HG02840 (cell line): ENCODE data around the gene EPGN.
"Not testable (repeated sequence)": the region's sequence is repeated elsewhere in the genome, so short reads cannot be mapped to it uniquely, and the experiment has no call there.

Source experiments
- ATAC-seq: cut with Tn5 transposase; IDR thresholded peaks from one replicate; pipeline ENCODE4 v1.9.1; 2021; ENCODE audit warnings: mild to moderate bottlenecking, moderate library complexity, moderate number of reproducible peaks; ENCODE audit not compliant: unreplicated experiment, low FRiP score

Gene EPGN

DNA sequence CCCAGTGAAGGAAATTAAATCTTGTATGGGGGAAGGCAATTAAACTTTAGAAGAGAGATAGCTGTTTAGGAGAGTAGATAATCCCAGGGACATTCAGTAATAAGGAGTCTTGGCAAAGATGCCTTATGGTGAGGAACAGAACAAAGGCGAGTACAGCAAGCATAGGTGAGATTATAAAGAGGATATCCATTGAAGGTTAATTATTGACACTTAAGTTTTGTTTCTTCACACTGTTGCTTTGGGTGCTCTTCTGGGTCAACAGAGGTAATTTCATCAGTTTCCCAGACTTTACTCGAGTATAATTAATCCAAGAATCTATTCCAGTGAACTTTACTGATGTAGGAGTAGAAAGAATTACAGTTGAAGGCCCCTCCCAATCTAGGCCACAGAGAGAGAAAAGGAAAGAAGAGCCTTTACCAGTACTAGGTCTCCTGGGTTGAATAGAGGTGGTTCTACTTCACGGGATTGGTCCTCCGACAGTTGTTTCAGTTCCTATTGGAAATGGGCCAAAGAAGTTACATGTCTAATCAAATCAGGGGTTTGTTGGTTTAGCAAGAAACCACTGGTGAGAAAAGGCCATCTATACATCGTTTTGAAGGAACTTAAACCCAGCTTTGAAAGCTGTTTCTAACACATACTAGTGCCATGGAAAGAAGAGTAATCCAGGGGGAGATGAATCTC lies 27.2 kb downstream of the EPGN start:
- no peak for ATAC-seq

DNA sequence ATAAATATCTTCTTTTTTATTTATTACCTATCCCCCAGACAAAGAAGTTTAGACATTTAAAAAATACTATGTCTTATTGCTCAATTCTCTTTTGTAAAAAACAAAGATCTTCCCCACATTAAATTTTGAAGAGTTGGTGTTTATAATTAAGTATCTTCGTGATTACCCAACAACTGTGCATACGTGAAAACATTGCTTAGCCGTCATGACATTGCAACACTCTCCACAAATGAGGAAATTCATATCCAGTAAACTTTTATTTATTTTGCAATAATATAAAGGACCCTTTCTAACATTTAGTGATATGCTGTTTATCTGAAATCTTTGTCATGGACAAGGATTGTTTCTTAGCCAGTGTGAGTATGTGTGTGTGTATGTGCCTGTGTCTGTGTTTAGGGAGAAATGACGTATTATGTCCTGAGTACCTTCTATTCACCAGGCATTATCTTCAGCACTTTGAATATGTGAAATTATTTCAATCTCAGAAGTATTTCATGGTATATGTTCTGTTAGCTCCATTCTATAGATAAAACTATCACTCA lies 30.6 kb downstream of the EPGN start:
- no peak for ATAC-seq

GRCh38 chr4:74339501-74339900 lies 31.2 kb downstream of the EPGN start:
- ATAC-seq, result no peak

DNA sequence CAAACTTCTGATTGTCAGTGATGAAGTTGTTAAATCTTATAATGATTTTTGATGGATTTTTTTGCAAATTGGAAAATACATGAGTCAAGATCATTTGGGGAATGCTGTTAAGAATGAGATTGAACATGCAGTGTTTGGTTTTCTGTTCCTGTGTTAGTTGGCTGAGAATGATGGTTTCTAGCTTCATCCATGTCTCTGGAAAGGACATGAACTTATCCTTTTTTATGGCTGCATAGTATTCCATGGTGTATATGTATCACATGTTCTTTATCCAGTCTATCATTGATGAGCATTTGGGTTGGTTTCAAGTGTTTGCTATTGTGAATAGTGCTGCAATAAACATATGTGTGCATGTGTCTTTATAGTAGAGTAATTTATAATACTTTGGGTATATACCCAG lies 32.2 kb downstream of the EPGN start:
- not testable (repeated sequence) for ATAC-seq

- no peak for ATAC-seq
Observed at GRCh38 chr4:74344031-74344430, 35.8 kb downstream of the EPGN start.

GRCh38 chr4:74353858-74354257 lies 45.6 kb downstream of the EPGN start:
- no peak for ATAC-seq

GRCh38 chr4:74357965-74358364 lies 49.7 kb downstream of the EPGN start:
- ATAC-seq, result no peak

- no peak for ATAC-seq
Observed at GRCh38 chr4:74361671-74362070, 53.4 kb downstream of the EPGN start.

DNA sequence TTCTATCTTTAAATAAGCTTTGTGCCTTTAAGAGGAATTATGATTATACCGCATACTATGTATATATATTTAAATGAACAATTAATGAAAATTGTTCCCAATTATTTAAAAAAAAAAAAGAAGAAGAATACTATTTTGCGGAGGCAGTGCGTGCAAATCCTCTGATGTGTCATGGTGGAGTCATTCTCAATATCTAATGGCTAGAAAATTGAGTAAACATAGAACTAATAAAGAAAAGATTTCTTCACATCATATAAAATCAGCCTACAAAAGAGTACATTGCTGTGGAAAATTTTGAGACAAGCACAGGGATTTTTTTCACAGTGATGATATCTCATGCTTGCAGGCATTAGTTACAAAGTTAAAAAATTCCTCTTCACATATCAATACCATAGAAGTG lies 54.1 kb downstream of the EPGN start:
- no peak for ATAC-seq

- no peak for ATAC-seq
Observed at GRCh38 chr4:74364256-74364651, 56.0 kb downstream of the EPGN start.

DNA sequence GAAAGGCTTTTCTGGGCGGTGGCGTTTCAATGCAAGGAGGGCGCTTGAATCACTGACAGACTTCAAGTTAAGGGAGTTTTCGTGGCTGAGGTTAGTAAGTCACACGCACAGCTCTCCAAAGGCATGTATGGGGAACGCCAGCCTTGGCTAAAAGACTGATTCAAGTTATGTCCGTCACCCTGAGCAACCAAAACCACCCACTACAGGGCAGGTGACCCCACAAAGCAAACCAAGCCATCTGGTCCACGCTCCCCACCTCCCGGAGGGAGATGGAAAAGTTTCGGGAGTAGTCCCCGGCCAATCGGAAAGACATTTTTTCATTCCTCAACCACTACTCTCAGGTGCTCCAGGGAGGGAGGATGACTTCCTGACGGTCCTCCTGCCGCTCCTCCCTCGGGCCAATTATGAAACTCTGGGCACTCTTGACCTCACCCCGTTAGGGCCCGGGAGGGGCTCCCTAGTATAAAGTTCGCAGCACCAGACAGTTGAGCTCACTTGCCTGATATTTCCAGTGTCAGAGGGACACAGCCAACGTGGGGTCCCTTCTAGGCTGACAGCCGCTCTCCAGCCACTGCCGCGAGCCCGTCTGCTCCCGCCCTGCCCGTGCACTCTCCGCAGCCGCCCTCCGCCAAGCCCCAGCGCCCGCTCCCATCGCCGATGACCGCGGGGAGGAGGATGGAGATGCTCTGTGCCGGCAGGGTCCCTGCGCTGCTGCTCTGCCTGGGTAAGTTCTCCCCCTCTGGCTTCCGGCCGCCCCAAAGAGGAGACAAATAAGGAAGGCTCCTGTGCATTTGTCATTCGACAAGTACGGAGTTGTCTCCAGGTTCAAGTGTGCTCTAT lies 56.6 kb downstream of the EPGN start, which contains the start of gene EREG:
TSS of gene EREG (plus strand) at position 494 of the 840 bp plus-strand sequence. CDS start at position 658, 164 bp downstream.
- peak; percentile 30 for ATAC-seq

- ATAC-seq, result no peak
Observed at GRCh38 chr4:74365761-74366160, 57.5 kb downstream of the EPGN start.
